Vagina (tissue), 2 donors: ENCODE measurements around the gene GINS1.

Experiments used
- CTCF ChIP-seq, 3 experiments: fragments of 450-650 bp in 2 of 3; fragments of 200-600 bp in 1 of 3; sonication (generic) in 1 of 3; IDR thresholded peaks; one replicate each; pipeline ENCODE4 v1.5.1; 2017 to 2019; ENCODE audit warnings: antibody characterized with exemption in 3 of 3, mild to moderate bottlenecking in 2 of 3, moderate library complexity in 2 of 3
- POLR2A ChIP-seq, 2 donors: fragments of 450-650 bp; IDR thresholded peaks; one replicate each; pipeline ENCODE4 v1.6.1; 2017; ENCODE audit warnings: antibody characterized with exemption in 2 of 2, mild to moderate bottlenecking in 2 of 2, moderate library complexity in 2 of 2
- POLR2AphosphoS5 ChIP-seq, 2 donors: sonication (generic); formaldehyde crosslinking; IDR thresholded peaks; one replicate each; pipeline ENCODE4 v1.9.0; 2017; ENCODE audit warnings: antibody characterized with exemption in 2 of 2, mild to moderate bottlenecking in 2 of 2, low read depth in 1 of 2; ENCODE audit not compliant: insufficient read depth in 1 of 2

GRCh38 chr20:25495189-25495824 lies 87.8 kb downstream of the GINS1 start:
- no peak for TF ChIP-seq CTCF (IDR thresholded peaks at IDR 0.05)
- TF ChIP-seq POLR2AphosphoS5 (IDR thresholded peaks at IDR 0.05; ENCODE audit: insufficient read depth in 1 of 2, low read depth in 1 of 2), result no peak
- TF ChIP-seq POLR2A (IDR thresholded peaks at IDR 0.05), result no peak
